Colonic mucosa (tissue), 4 donors: ENCODE measurements around the gene TCEAL1. TPM values are rescaled to one million over a fixed set of nuclear protein-coding genes. Genes with fewer than 3 reads are reported as not detected.

Experiments used
- DNase-seq: peaks from one replicate; pipeline ENCODE4 v3.0.0-alpha.2; 2020
- H3K27ac ChIP-seq: fragments of 200-600 bp; one replicate; pipeline ENCODE4 v1.8.0; 2021
- H3K27me3 ChIP-seq: fragments of 200-600 bp; one replicate; pipeline ENCODE4 v1.8.0; 2021
- H3K36me3 ChIP-seq: fragments of 200-600 bp; one replicate; pipeline ENCODE4 v1.8.0; 2021
- H3K4me1 ChIP-seq: fragments of 200-600 bp; one replicate; pipeline ENCODE4 v1.8.0; 2021; ENCODE audit warnings: mild to moderate bottlenecking
- H3K4me3 ChIP-seq: fragments of 200-600 bp; one replicate; pipeline ENCODE4 v1.8.0; 2021
- H3K9ac ChIP-seq, 2 donors: one replicate each; pipeline ENCODE4 v1.7.0; 2013; ENCODE audit warnings: control low read depth in 2 of 2, low read depth in 2 of 2, low read length in 2 of 2
- H3K9me3 ChIP-seq: fragments of 200-600 bp; one replicate; pipeline ENCODE4 v1.8.0; 2021
- CTCF ChIP-seq: fragments of 200-600 bp; IDR thresholded peaks from one replicate; pipeline ENCODE4 v1.8.0; 2022; ENCODE audit warnings: antibody characterized with exemption, mild to moderate bottlenecking
- intact Hi-C: fragments of 100-400 bp; cut with DNase I; formaldehyde crosslinking; loops from one replicate; pipeline ENCODE4 v1.14.1; 2022
- total RNA-seq, 2 donors: library from RNA; stranded (reverse); fragmentation: NEBNext Ultra II Directional in 1 of 2; extraction: Animal tissue kit (Norgen Biotek cat#: 25700) in 1 of 2; gene quantifications; one replicate each; pipeline ENCODE4 v1.2.1, GENCODE V29; 2021
- donor health status: healthy.
- donor health status: DM: no; HTN: no; CAD: no.
- donor health status: DM: no; HTN: no; CAD: no.

TCEAL1 gene
- total RNA-seq, 2 donors from 2014 or later, result 11.2 to 13.0 TPM

DNA sequence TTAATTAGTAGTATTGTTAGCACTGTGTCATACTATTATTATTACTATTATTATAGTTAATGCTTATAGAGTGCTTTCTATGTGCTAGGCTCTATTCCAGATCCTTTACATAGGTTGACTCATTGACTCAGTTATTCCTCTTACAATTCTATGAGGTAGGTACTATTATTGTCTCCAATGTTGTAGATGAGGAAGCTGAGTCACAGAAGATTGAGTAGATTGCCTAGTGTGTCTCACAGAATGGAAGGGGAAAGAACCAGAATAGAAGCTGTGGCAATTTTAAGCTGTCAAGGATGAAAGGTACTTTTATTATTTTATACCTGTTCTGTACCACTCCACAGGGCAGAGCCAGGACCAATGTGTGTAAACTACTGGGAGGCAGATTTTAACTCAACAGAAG is 1.9 kb upstream of the TCEAL1 start:
- H3K27me3 ChIP-seq, result no peaks in the 10 kb centered on the region
- no peak for TF ChIP-seq CTCF
- no peaks in the 10 kb centered on the region for H3K4me1 ChIP-seq
- no peaks in the 10 kb centered on the region for H3K36me3 ChIP-seq
- no peak for DNase-seq
- H3K4me3 ChIP-seq, result no peak overlapping the region
- no peak overlapping the region for H3K27ac ChIP-seq
- no peak overlapping the region for H3K9ac ChIP-seq
- no peaks in the 10 kb centered on the region for H3K9me3 ChIP-seq
- intact Hi-C loops, result no loop called here

DNA sequence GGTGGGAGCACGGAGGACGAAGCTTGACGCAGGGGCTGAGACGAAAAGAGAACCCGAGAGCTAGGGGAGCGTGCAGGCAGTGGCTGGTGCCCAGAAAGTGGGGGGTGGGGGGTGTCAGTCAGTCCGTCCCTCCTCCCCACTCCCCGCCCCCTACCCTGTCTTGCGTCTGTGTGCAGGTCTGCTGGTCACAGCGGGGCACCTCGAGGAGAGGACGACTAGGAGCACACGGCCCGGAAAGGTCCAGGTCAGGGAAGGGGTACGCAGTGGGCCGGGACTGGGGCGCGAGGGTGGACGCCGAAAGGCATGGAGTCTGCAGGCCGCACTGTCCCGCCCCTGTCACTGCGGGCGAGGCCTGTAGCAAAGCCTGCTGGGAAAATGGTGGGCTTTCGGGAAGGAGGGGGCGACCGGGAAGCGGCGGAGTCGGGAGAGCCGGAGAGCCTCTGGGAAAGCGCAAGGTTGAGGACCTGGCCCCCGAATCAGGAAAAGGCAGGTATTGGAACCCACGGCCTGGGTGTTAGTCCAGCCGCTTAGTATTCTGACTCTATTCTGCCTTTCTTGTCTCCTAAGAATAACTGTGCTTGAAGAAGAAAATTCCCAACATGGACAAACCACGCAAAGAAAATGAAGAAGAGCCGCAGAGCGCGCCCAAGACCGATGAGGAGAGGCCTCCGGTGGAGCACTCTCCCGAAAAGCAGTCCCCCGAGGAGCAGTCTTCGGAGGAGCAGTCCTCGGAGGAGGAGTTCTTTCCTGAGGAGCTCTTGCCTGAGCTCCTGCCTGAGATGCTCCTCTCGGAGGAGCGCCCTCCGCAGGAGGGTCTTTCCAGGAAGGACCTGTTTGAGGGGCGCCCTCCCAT is 769 bp downstream of the TCEAL1 start:
- peak; percentile 23 for TF ChIP-seq CTCF
- no peaks in the 10 kb centered on the region for H3K27me3 ChIP-seq
- peak overlapping the region; percentile 74 to 87 for H3K9ac ChIP-seq
- no peaks in the 10 kb centered on the region for H3K9me3 ChIP-seq
- intact Hi-C loops, result no loop called here
- peak overlapping the region; percentile 85 for H3K27ac ChIP-seq
- peak overlapping the region; percentile 54 for H3K4me3 ChIP-seq
- H3K36me3 ChIP-seq, result no peaks in the 10 kb centered on the region
- H3K4me1 ChIP-seq, result no peaks in the 10 kb centered on the region
- DNase-seq, result peak; percentile 66

- H3K9me3 ChIP-seq, result no peaks in the 10 kb centered on the region
- no peaks in the 10 kb centered on the region for H3K4me1 ChIP-seq
- H3K27ac ChIP-seq, result peak overlapping the region; percentile 85
- intact Hi-C loops, result no loop called here
- H3K4me3 ChIP-seq, result peak overlapping the region; percentile 54
- no peaks in the 10 kb centered on the region for H3K36me3 ChIP-seq
- no peaks in the 10 kb centered on the region for H3K27me3 ChIP-seq
- peak overlapping the region; percentile 74 to 87 for H3K9ac ChIP-seq
- no peak for TF ChIP-seq CTCF
- no peak for DNase-seq
Observed at GRCh38 chrX:103630171-103630511, 1.4 kb downstream of the TCEAL1 start.

GRCh38 chrX:103631145-103631544 is 2.4 kb downstream of the TCEAL1 start:
- Histone ChIP-seq H3K36me3 (no peaks in the 10 kb centered on the region), H3K27ac (no peak overlapping the region), H3K9me3 (no peaks in the 10 kb centered on the region), H3K4me3 (no peak overlapping the region), H3K9ac (no peak overlapping the region), H3K4me1 (no peaks in the 10 kb centered on the region), H3K27me3 (no peaks in the 10 kb centered on the region)
- TF ChIP-seq CTCF, result no peak
- no peak for DNase-seq
- intact Hi-C loops, result no loop called here

GRCh38 chrX:103635436-103635835 is 6.7 kb downstream of the TCEAL1 start:
- no peak for TF ChIP-seq CTCF

More at GRCh38 chrX:103635436-103635835, 6.7 kb downstream of the TCEAL1 start:
- Histone ChIP-seq H3K27ac (no peak overlapping the region), H3K36me3 (no peaks in the 10 kb centered on the region), H3K9ac (no peak overlapping the region), H3K9me3 (no peaks in the 10 kb centered on the region), H3K27me3 (no peaks in the 10 kb centered on the region), H3K4me3 (no peak overlapping the region), H3K4me1 (no peaks in the 10 kb centered on the region)
- intact Hi-C loops, result no loop called here
- no peak for DNase-seq
